ENCODE results near the gene REN.

Gene REN

GRCh38 chr1:204128464-204128963, 37.6 kb downstream of the REN start:
- Histone ChIP-seq H3F3A (ENCODE audit: insufficient read depth, low read length) (no peaks in the 10 kb centered on the region), H3K4me1 (ENCODE audit: insufficient read depth, low read length, severe bottlenecking) (no peaks in the 10 kb centered on the region), H3K9ac (ENCODE audit: low read length) (no peak overlapping the region), H3K4me3 (ENCODE audit: low read depth, low read length, poor library complexity, severe bottlenecking) (no peak overlapping the region), H3K4me2 (ENCODE audit: low read length) (no peak overlapping the region), H3K9me2 (ENCODE audit: low read depth, low read length) (no peaks in the 10 kb centered on the region), H3K9me3 (ENCODE audit: low read length) (no peaks in the 10 kb centered on the region), H3K27ac (ENCODE audit: low read depth, low read length, poor library complexity, severe bottlenecking) (no peak overlapping the region), H3K79me2 (ENCODE audit: insufficient read depth, low read length) (no peaks in the 10 kb centered on the region), H3K27me3 (ENCODE audit: insufficient read depth, low read length) (no peaks in the 10 kb centered on the region), H2AFZ (ENCODE audit: low read length) (no peak overlapping the region), H3K36me3 (ENCODE audit: insufficient read depth, low read length) (no peaks in the 10 kb centered on the region), H4K20me1 (ENCODE audit: insufficient read depth, low read length) (no peaks in the 10 kb centered on the region)
- no peak for TF ChIP-seq EZH2 (IDR thresholded peaks at IDR 0.05; ENCODE audit: borderline replicate concordance, low read length)
- no peak for TF ChIP-seq CTCF (IDR thresholded peaks at IDR 0.05; ENCODE audit: low read length)

- TF ChIP-seq EZH2 (IDR thresholded peaks at IDR 0.05; ENCODE audit: borderline replicate concordance, low read length) (no peak), CTCF (IDR thresholded peaks at IDR 0.05; ENCODE audit: low read length) (peak; percentile 54)
- Histone ChIP-seq H2AFZ (ENCODE audit: low read length) (no peak overlapping the region), H3K4me2 (ENCODE audit: low read length) (no peak overlapping the region), H3K36me3 (ENCODE audit: insufficient read depth, low read length) (no peaks in the 10 kb centered on the region), H3K27me3 (ENCODE audit: insufficient read depth, low read length) (no peaks in the 10 kb centered on the region), H3F3A (ENCODE audit: insufficient read depth, low read length) (no peaks in the 10 kb centered on the region), H3K27ac (ENCODE audit: low read depth, low read length, poor library complexity, severe bottlenecking) (no peak overlapping the region), H3K79me2 (ENCODE audit: insufficient read depth, low read length) (no peaks in the 10 kb centered on the region), H3K9me3 (ENCODE audit: low read length) (no peaks in the 10 kb centered on the region), H3K4me3 (ENCODE audit: low read depth, low read length, poor library complexity, severe bottlenecking) (no peak overlapping the region), H4K20me1 (ENCODE audit: insufficient read depth, low read length) (no peaks in the 10 kb centered on the region), H3K4me1 (ENCODE audit: insufficient read depth, low read length, severe bottlenecking) (no peaks in the 10 kb centered on the region), H3K9ac (ENCODE audit: low read length) (no peak overlapping the region), H3K9me2 (ENCODE audit: low read depth, low read length) (no peaks in the 10 kb centered on the region)
Observed at GRCh38 chr1:204127597-204128242, 38.4 kb downstream of the REN start.

- no peaks in the 10 kb centered on the region for H3K9me3 ChIP-seq (ENCODE audit: low read length)
- no peaks in the 10 kb centered on the region for H3K27me3 ChIP-seq (ENCODE audit: insufficient read depth, low read length)
- H3K79me2 ChIP-seq (ENCODE audit: insufficient read depth, low read length), result no peaks in the 10 kb centered on the region
- TF ChIP-seq CTCF (IDR thresholded peaks at IDR 0.05; ENCODE audit: low read length), result no peak
- TF ChIP-seq EZH2 (IDR thresholded peaks at IDR 0.05; ENCODE audit: borderline replicate concordance, low read length), result no peak
- H3K4me1 ChIP-seq (ENCODE audit: insufficient read depth, low read length, severe bottlenecking), result no peaks in the 10 kb centered on the region
- H3K36me3 ChIP-seq (ENCODE audit: insufficient read depth, low read length), result no peaks in the 10 kb centered on the region
- no peak overlapping the region for H3K27ac ChIP-seq (ENCODE audit: low read depth, low read length, poor library complexity, severe bottlenecking)
- no peaks in the 10 kb centered on the region for H4K20me1 ChIP-seq (ENCODE audit: insufficient read depth, low read length)
- no peak overlapping the region for H3K4me2 ChIP-seq (ENCODE audit: low read length)
- no peaks in the 10 kb centered on the region for H3K9me2 ChIP-seq (ENCODE audit: low read depth, low read length)
- no peak overlapping the region for H3K9ac ChIP-seq (ENCODE audit: low read length)
- no peak overlapping the region for H2AFZ ChIP-seq (ENCODE audit: low read length)
- no peak overlapping the region for H3K4me3 ChIP-seq (ENCODE audit: low read depth, low read length, poor library complexity, severe bottlenecking)
- no peaks in the 10 kb centered on the region for H3F3A ChIP-seq (ENCODE audit: insufficient read depth, low read length)
Observed at GRCh38 chr1:204126956-204127355, 39.2 kb downstream of the REN start.
